Brain pericyte (primary cell): ENCODE measurements around the gene PMIS2.

ENCODE experiments used
- DNase-seq: peaks from one replicate; pipeline ENCODE4 v3.0.0-alpha.2; 2012; ENCODE audit warnings: low read depth, low spot score

The PMIS2 gene

DNA sequence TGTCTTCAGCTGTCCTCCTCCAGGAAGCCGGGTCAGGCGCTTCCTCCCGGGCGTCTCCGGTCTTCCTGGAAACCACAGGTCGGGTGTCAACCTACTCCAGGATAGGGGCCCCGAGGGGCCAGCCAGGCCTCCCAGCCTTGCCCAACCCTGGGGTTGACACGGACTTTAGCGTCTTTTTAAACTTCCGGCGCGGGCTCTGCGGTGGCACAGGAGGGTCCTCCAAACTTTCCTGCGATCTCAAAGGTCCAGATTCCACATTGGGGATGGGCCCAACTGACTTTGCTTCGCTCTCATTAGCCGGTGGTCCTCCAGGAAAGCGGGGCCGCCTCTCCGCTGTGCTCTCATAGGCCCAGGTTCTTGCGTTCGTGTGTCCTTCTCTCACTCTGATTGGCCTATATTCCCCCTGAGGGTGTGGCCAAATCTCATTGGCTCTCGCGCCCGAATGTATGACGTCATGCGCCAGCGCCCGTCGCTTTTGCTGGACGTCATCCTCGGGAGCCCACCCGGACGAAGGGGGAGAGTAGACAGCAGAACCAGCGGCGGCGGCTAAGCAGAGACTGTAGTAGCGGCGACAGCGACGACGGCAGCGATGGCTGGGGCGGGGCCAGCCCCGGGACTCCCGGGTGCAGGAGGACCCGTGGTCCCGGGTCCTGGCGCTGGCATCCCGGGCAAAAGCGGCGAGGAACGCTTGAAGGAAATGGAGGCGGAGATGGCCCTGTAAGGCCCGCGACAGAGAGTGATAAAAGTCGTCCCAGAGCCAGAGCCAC is 42.8 kb downstream of the PMIS2 start, which contains the start of gene RBM42:
Gene RBM42 (plus strand): TSS at position 472 of the 767 bp plus-strand sequence. CDS start 118 bp downstream, at position 590.
- DNase-seq: peak; percentile 98

DNA sequence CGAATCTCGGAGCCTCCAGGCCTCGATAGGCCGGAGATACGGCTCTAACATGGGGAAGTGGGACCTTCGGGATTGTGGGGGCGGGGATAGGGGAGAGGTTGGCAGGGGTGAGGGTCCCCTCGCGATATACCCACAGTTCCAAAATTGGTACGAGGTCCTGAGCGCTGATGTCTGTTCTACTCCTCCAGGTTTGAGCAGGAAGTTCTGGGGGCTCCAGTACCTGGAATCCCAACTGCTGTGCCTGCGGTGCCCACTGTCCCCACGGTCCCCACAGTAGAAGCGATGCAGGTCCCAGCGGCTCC is 43.3 kb downstream of the PMIS2 start:
- DNase-seq: no peak

DNA sequence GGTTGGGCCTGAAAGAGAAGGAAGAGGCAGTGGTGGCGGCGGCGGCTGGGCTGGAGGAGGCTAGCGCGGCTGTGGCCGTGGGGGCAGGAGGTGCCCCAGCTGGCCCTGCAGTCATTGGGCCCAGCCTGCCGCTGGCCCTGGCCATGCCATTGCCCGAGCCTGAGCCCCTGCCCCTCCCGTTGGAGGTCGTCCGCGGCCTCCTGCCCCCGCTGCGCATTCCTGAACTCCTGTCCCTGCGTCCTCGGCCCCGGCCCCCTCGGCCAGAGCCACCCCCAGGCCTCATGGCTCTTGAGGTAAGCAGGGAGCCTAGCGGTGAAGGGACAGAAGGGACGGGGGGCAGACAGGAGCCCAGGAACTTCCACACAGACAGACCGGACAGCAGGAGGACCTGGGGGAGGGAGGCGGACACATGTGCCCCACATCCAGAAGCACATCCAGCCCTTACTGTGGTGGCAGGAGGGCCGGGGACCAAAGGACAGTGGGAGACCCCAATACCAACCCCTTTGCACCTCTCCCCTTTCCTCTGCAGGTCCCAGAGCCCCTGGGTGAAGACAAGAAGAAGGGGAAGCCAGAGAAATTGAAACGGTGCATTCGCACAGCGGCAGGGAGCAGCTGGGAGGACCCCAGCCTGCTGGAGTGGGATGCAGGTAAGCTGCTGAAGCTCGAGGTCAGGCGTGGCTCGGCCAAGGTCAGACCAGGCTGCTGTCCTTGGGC is 47.9 kb downstream of the PMIS2 start:
- DNase-seq: no peak

DNA sequence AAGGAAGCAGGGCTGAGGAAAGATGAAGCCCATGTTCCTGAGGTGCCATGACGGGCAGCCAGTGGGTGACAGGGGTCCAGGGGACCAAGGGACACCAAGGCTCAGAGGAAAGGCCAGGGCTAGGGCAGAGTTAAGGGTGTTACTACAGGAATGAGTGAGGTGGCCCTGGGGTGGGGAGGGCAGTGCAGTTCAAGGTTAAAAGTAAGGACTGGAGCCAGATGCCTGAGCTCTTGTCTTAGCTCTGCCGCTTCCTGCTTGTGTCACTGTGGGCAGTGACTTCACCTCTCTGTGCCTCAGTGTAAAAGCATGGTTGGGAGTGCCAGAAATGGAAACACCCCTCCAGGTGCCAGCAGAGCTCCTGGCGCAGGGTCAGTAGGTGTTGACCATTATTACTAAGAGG is 50.7 kb downstream of the PMIS2 start:
- DNase-seq: no peak
